Stimulated activated CD4-positive, alpha-beta T cell treated with anti-CD3 and anti-CD28 coated beads, Interleukin-1b, Interleukin-23, amount 100 ng/mL, for 24 hours (primary cell): ENCODE measurements around the gene BPHL.
"Not testable (repeated sequence)": the region's sequence is repeated elsewhere in the genome, so short reads cannot be mapped to it uniquely, and the experiment has no call there.

Experiments used
- DNase-seq, 4 experiments: peaks; one replicate each; pipeline ENCODE4 v3.0.0-alpha.2; 2020; ENCODE audit warnings: low read depth in 4 of 4, low spot score in 1 of 4

BPHL gene

GRCh38 chr6:3176562-3177355 lies 58.2 kb downstream of the BPHL start:
- no peak for DNase-seq

GRCh38 chr6:3178666-3179065 lies 60.2 kb downstream of the BPHL start:
- not testable (repeated sequence) for DNase-seq

GRCh38 chr6:3179945-3180344 lies 61.4 kb downstream of the BPHL start:
- not testable (repeated sequence) for DNase-seq

- DNase-seq: no peak
Measured at GRCh38 chr6:3181105-3181504, 62.6 kb downstream of the BPHL start.

GRCh38 chr6:3183066-3183465 lies 64.6 kb downstream of the BPHL start:
- no peak for DNase-seq

- no peak for DNase-seq
Measured at GRCh38 chr6:3186974-3187382, 68.5 kb downstream of the BPHL start.

- DNase-seq: no peak
Measured at GRCh38 chr6:3188262-3188661, 69.8 kb downstream of the BPHL start.

- not testable (repeated sequence) for DNase-seq
Measured at GRCh38 chr6:3189192-3189591, 70.7 kb downstream of the BPHL start.

GRCh38 chr6:3190056-3190455 lies 71.5 kb downstream of the BPHL start:
- DNase-seq: no peak

GRCh38 chr6:3190779-3191178 lies 72.3 kb downstream of the BPHL start:
- no peak for DNase-seq

GRCh38 chr6:3193102-3193849 lies 74.8 kb downstream of the BPHL start:
- DNase-seq: no peak

GRCh38 chr6:3194535-3195419 lies 76.3 kb downstream of the BPHL start:
- no peak for DNase-seq

- no peak for DNase-seq
Measured at GRCh38 chr6:3195420-3195694, 76.8 kb downstream of the BPHL start.

- DNase-seq: no peak
Measured at GRCh38 chr6:3195695-3196497, 77.4 kb downstream of the BPHL start.

- no peak for DNase-seq
Measured at GRCh38 chr6:3196770-3197169, 78.3 kb downstream of the BPHL start.

- DNase-seq: not testable (repeated sequence)
Measured at GRCh38 chr6:3197734-3198133, 79.2 kb downstream of the BPHL start.

- DNase-seq: no peak
Measured at GRCh38 chr6:3199382-3199781, 80.9 kb downstream of the BPHL start.

GRCh38 chr6:3200682-3201081 lies 82.2 kb downstream of the BPHL start:
- DNase-seq: no peak

- no peak for DNase-seq
Measured at GRCh38 chr6:3201388-3201787, 82.9 kb downstream of the BPHL start.
